Stimulated activated CD8-positive, alpha-beta memory T cell treated with anti-CD3 and anti-CD28 coated beads, Interleukin-15, amount 100 ng/mL, for 48 hours (primary cell): ENCODE results near the gene FRMD1.

Experiments
- DNase-seq, 2 donors: peaks; one replicate each; pipeline ENCODE4 v3.0.0-alpha.2; 2020; ENCODE audit warnings: low read depth in 2 of 2

Gene FRMD1

DNA sequence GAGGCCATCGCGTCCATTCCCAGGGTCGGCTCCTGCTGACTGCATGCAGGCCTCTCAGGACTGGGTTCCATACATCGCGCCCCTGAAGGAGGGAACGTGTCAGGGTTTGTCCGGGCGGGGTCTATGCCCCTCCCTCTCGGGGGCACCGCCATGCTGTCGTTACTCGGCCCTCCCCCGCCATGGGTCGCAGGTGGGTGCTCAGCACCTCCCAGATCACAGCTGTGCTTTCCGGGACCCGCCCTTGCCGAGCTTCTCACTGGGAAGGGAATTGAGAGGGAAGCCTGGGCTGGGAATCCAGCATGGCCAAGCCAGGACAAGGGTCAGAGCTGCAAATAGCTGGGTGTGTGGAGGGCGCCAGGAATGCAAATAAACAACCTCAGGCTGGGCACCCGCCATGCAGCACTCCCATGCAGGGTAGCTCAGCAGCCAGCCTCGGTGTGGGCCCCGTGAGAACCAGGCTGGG is at the start of gene FRMD1:
Gene FRMD1, minus strand, starts transcription at position 270 of the 463 bp plus-strand sequence. Its CDS starts 118 bp downstream, at position 152.
- no peak for DNase-seq

GRCh38 chr6:168128006-168128630 is 49.1 kb upstream of the FRMD1 start:
- no peak for DNase-seq

DNA sequence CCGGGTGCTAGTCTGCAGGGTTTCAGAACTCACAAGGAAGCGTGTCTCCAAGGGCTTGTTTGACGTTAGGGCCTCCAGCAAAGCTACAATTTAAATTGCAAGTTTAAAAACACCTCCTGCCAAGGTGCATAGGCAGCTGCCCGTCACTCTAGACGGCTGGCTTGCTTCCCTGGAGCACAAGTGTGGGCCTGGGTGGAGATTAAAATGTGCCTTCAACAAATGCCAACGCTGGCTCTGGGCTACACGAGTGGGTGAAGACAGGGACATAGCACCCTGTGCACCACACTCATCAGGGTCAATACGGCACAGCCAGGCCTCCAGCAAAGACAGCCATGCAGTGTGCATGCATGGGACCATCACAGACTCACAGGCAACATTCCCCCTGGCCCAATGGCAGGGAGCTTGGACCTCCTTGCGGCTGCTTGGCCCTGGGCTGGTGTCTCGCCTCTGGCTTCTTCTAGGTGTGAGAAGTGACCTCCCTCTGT is 48.4 kb upstream of the FRMD1 start:
- no peak for DNase-seq

- no peak for DNase-seq
Measured at GRCh38 chr6:168126566-168127383, 47.8 kb upstream of the FRMD1 start.

- DNase-seq, result no peak
Measured at GRCh38 chr6:168125429-168126001, 46.5 kb upstream of the FRMD1 start.

- no peak for DNase-seq
Measured at GRCh38 chr6:168124921-168125320, 45.9 kb upstream of the FRMD1 start.

GRCh38 chr6:168124158-168124557 is 45.1 kb upstream of the FRMD1 start:
- no peak for DNase-seq

DNA sequence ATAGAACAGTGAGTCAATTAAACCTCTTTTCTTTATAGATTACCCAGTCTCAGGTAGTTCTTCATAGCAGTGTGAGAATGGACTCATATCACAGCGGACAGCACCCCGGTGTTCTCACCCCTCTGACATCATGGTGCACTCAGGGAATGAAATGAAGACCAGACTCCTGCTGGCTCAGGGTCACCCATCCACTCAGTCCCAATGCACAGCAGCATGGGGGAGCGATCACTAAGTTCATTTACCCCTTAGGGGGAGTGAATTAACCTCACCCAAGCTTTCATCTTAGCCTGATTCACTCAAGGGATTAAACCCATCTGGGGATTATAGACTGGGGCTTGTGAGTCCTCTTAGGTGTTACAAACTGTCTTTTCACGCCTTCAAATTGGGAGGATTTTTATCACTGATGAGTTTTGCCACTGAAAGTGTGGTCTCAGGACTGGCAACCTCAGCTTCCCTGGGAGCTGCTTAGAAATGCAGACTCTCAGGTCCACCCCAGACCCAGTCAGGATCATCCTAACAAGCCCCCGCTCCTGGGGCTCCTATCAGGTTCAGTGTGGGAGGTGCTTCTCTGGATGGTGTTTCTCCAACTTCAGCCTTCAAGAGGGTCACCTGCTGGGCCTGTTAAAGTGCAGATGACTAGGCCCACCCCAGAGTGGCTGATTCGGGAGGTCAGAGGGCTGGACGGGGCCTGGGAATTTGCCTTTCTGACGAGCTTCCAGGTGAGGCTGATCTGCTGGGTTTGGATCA is 44.3 kb upstream of the FRMD1 start:
- DNase-seq, result no peak

DNA sequence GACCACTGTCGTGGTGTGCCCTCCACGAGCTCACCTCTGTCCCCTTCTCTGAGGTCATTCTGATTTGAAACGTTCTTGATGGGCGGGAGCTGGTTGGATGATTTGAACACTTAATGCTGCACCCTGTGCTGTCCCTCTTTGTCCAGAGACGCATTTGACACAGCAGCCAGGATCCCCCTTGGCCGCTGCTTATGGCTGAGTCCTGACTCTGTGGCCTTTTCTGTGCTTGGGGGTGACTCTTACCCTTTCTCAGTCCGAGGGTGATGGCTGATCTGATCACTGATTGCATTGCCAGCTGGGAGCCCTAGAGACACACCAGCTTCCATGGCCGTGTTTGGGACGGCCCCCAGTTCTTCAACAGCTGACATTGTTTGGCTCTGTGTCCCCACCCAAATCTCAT is 43.5 kb upstream of the FRMD1 start:
- no peak for DNase-seq

GRCh38 chr6:168122011-168122410 is 43.0 kb upstream of the FRMD1 start:
- no peak for DNase-seq

- DNase-seq, result no peak
Measured at GRCh38 chr6:168121303-168121665, 42.3 kb upstream of the FRMD1 start.

DNA sequence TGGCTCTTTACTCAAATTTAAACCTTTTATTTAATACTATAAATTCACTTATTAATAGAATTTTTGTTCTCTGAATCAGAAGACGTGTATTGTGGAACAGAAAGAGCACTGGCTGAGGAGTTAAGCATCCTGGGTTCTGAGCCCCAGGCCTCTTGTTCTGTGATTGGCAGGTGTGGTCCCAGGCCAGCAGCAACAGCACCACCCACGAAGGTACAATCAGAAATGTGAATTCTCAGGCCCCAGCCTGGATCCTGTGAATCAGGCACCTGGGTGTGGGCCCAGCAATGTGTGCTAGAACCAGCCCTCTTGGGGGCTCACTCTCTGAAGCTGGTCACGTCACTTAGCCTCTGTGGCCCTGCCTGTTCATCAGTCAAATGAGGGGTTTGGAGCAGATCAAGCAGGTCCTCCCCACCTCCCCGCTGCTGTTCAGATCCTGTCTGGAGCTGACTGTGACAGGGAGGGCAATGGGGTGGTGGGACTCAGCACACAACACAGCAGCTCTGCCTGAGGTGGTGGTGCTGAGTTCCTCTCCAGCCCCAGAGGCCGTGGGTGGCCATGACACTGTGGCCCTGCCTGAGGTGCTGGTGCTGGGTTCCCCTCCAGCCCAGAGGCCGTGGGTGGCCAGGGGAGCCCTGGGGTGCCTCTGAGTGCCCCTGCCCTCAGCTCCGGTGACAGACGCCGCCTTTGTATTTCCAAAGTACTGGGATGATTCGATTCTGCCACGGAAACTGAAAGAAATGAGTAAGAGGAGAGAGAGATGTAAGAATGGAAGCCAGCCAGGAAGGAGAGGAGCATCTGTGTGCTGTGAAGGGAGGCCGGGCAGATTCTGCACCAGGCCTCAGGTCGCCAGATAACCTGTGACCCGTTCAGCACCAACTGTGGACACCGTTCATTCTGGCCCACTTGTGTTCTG is 41.6 kb upstream of the FRMD1 start:
- peak; percentile 25 to 27 for DNase-seq

DNA sequence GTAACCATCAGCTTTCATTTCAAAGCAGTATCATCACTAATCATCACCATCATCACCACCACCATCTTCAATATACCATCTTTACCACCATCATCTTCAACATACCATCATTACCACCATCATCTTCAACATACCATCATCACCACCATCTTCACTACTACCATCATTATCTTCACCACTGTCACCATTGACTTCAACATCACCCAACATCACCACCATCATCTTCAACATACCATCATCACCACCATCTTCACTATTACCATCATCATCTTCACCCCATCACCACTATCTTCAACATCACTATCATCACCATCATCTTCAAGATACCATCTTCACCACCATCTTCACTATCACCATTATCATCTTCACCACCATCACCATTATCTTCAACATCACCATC is 40.5 kb upstream of the FRMD1 start:
- DNase-seq, result no peak

- no peak for DNase-seq
Measured at GRCh38 chr6:168118935-168119334, 39.9 kb upstream of the FRMD1 start.

DNA sequence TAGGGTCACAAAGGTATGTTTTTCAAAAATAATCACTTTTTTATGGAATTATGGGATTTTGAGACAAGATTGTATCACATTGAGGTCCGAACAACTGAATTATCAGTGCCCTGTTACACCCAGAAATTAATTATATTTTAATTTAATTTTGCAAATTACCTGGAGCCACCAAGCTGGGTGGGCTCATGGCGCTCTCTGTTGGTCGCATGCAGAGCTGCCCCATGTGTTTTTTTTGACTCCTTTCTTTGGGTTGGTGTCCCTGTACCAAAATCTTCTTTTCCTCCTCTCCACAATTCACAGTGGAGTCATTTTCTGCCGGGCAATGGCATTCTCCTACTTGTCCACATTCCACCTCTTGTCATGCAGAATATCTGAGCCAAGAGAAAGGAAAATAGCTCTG is 38.9 kb upstream of the FRMD1 start:
- no peak for DNase-seq

GRCh38 chr6:168116975-168117899 is 38.2 kb upstream of the FRMD1 start:
- DNase-seq, result no peak

GRCh38 chr6:168116438-168116974 is 37.5 kb upstream of the FRMD1 start:
- DNase-seq, result no peak

- no peak for DNase-seq
Measured at GRCh38 chr6:168115748-168116437, 36.9 kb upstream of the FRMD1 start.

- no peak for DNase-seq
Measured at GRCh38 chr6:168113226-168113625, 34.2 kb upstream of the FRMD1 start.
